Gastrocnemius medialis (tissue), 4 donors: Measurements from ENCODE around the gene UPK2. TPM values are rescaled to one million over a fixed set of nuclear protein-coding genes. Genes with fewer than 3 reads are reported as not detected.

Source experiments
- ATAC-seq, 2 donors: fragments of 150-250 bp; one replicate each; pipeline ENCODE4 v1.9.1; 2016
- DNase-seq, 2 donors: peaks; one replicate each; pipeline ENCODE4 v3.0.0-alpha.2; 2019
- H3K27ac ChIP-seq, 4 donors: fragments of 200-600 bp; sonication (generic); 1 replicate in 1 of 4; 2 replicates in 3 of 4; pipeline ENCODE4 v1.5.1; 2016 to 2018; ENCODE audit warnings: mild to moderate bottlenecking in 2 of 4, moderate library complexity in 1 of 4
- H3K27me3 ChIP-seq, 3 donors: fragments of 200-600 bp; sonication (generic) in 2 of 3; 1 replicate in 1 of 3; 2 replicates in 2 of 3; pipeline versions ENCODE4 v1.5.1 to v1.6.0; 2016 to 2019; ENCODE audit warnings: mild to moderate bottlenecking in 1 of 3, moderate library complexity in 1 of 3
- H3K36me3 ChIP-seq, 2 donors: fragments of 200-600 bp; sonication (generic) in 1 of 2; one replicate each; pipeline ENCODE4 v1.5.1; 2017 to 2018
- H3K4me1 ChIP-seq, 2 donors: fragments of 200-600 bp; sonication (generic) in 1 of 2; one replicate each; pipeline ENCODE4 v1.5.1; 2016 to 2017; ENCODE audit warnings: mild to moderate bottlenecking in 2 of 2
- H3K4me3 ChIP-seq, 4 donors: fragments of 200-600 bp; sonication (generic) in 3 of 4; 1 replicate in 1 of 4; 2 replicates in 3 of 4; pipeline ENCODE4 v1.5.1; 2016 to 2019; ENCODE audit warnings: mild to moderate bottlenecking in 2 of 4
- H3K9me3 ChIP-seq, 3 donors: fragments of 200-600 bp; sonication (generic) in 2 of 3; 1 replicate in 1 of 3; 2 replicates in 2 of 3; pipeline ENCODE4 v1.5.1; 2016 to 2019
- CTCF ChIP-seq, 5 experiments: fragments of 450-650 bp in 3 of 5; fragments of 200-600 bp in 2 of 5; sonication (generic) in 2 of 5; IDR thresholded peaks in 4 of 5; conservative IDR thresholded peaks in 1 of 5; 1 replicate in 4 of 5; 2 replicates in 1 of 5; pipeline ENCODE4 v1.5.1; 2016 to 2019; ENCODE audit warnings: antibody characterized with exemption in 5 of 5, mild to moderate bottlenecking in 3 of 5, moderate library complexity in 3 of 5
- POLR2A ChIP-seq, 2 donors: fragments of 450-650 bp; IDR thresholded peaks; one replicate each; pipeline ENCODE4 v1.6.1; 2017; ENCODE audit warnings: antibody characterized with exemption in 2 of 2, mild to moderate bottlenecking in 2 of 2, moderate library complexity in 2 of 2
- in situ Hi-C, 4 donors: fragments of 200-750 bp; cut with MboI; loops; one replicate each; pipeline versions ENCODE4 v1.15.0 to v1.8.0; 2017; ENCODE audit warnings: low sequenced_read_pairs in 4 of 4
- intact Hi-C: fragments of 100-400 bp; cut with DNase I; formaldehyde crosslinking; loops from one replicate; pipeline ENCODE4 v1.15.1; 2023; ENCODE audit warnings: low total_unique reads
- total RNA-seq, 4 donors: library from RNA; depleted of rRNA; stranded (reverse); fragments of >200 nt; gene quantifications; one replicate each; pipeline versions ENCODE4 v1.1.0 to v1.2.3, GENCODE V29; 2016

The UPK2 gene
- total RNA-seq, 4 donors from 2014 or later: not detected

GRCh38 chr11:118923721-118924587 lies 32.1 kb upstream of the UPK2 start:
- TF ChIP-seq CTCF (IDR thresholded peaks at IDR 0.05 in 4 of 5, conservative IDR thresholded peaks at IDR 0.05 in 1 of 5): no peak
- TF ChIP-seq POLR2A (IDR thresholded peaks at IDR 0.05): no peak
- H3K27ac ChIP-seq: peak overlapping the region; percentile 89 to 100 (median 96)
- ATAC-seq (no peak), DNase-seq (peak in 1 of 2 donors; percentile 12)
- in situ Hi-C loops (no loop called here), intact Hi-C loops (loop anchor here (1.0 kb wide), 1 partner anchor 13 kb away; no protein-coding TSS in a partner anchor)
- no peaks in the 10 kb centered on the region for H3K36me3 ChIP-seq
- no peaks in the 10 kb centered on the region for H3K27me3 ChIP-seq
- H3K4me3 ChIP-seq: peak overlapping the region; percentile 73 to 93 (median 80)
- peaks cover 64 to 74% of the 10 kb centered on the region in 2 donors for H3K4me1 ChIP-seq
- H3K9me3 ChIP-seq: no peaks in the 10 kb centered on the region

- Histone ChIP-seq H3K9me3 (no peaks in the 10 kb centered on the region), H3K27me3 (no peaks in the 10 kb centered on the region), H3K4me3 (peak overlapping the region; percentile 73 to 93 (median 80)), H3K36me3 (no peaks in the 10 kb centered on the region), H3K27ac (peak overlapping the region; percentile 89 to 100 (median 96)), H3K4me1 (peaks cover 56 to 74% of the 10 kb centered on the region in 2 donors)
- peak; percentile 63 to 65 for DNase-seq
- in situ Hi-C loops (loop anchor here in 1 of 4 donors (25.0 kb wide), 1 partner anchor 138 kb away; the partner anchor contains the start of gene DDX6), intact Hi-C loops (loop anchor here (5.0 kb wide), 1 partner anchor 92 kb away; the partner anchor contains the start of genes RPS25 and TRAPPC4)
- TF ChIP-seq CTCF (IDR thresholded peaks at IDR 0.05 in 4 of 5, conservative IDR thresholded peaks at IDR 0.05 in 1 of 5) (peak in 1 of 5 experiments; percentile 6), POLR2A (IDR thresholded peaks at IDR 0.05) (peak; percentile 46 to 53)
- ATAC-seq: no peak
Observed at GRCh38 chr11:118924591-118925585, 31.2 kb upstream of the UPK2 start.

GRCh38 chr11:118927554-118928100 lies 28.5 kb upstream of the UPK2 start:
- H3K27me3 ChIP-seq: no peaks in the 10 kb centered on the region
- H3K36me3 ChIP-seq: no peaks in the 10 kb centered on the region
- H3K27ac ChIP-seq: peak overlapping the region; percentile 89 to 100 (median 96)
- peaks cover 36 to 57% of the 10 kb centered on the region in 2 donors for H3K4me1 ChIP-seq
- no peaks in the 10 kb centered on the region for H3K9me3 ChIP-seq
- in situ Hi-C loops: loop anchor here in 1 of 4 donors (25.0 kb wide), 1 partner anchor 140 kb away; the partner anchor contains the start of gene DDX6
- no peak for ATAC-seq
- H3K4me3 ChIP-seq: peak overlapping the region in 3 of 4 donors; percentile 38 to 81 (median 60)
- no peak for DNase-seq
- TF ChIP-seq CTCF (IDR thresholded peaks at IDR 0.05 in 4 of 5, conservative IDR thresholded peaks at IDR 0.05 in 1 of 5): no peak
- no peak for TF ChIP-seq POLR2A (IDR thresholded peaks at IDR 0.05)
- intact Hi-C loops: loop anchor here (1.0 to 5.0 kb wide), 4 partner anchors 20 to 237 kb away; partner anchors contain the start of genes RPS25 and TRAPPC4
